Sciatic nerve (tissue), 2 donors: ENCODE data around the gene NLN. TPM values are rescaled to one million over a fixed set of nuclear protein-coding genes. Genes with fewer than 3 reads are reported as not detected.
"Not testable (repeated sequence)": the region's sequence is repeated elsewhere in the genome, so short reads cannot be mapped to it uniquely, and the experiment has no call there.

Experiments used
- ATAC-seq: fragments of 200-7000 bp; cut with Tn5 transposase; one replicate; pipeline ENCODE4 v1.9.1; 2020; ENCODE audit warnings: mild to moderate bottlenecking, moderate library complexity
- DNase-seq: peaks from one replicate; pipeline ENCODE4 v3.0.0-alpha.2; 2020; ENCODE audit warnings: low spot score
- intact Hi-C: fragments of 100-400 bp; cut with DNase I; formaldehyde crosslinking; loops from one replicate; pipeline ENCODE4 v1.14.2; 2022
- total RNA-seq: library from RNA; stranded (reverse); fragmentation: NEBNext Ultra II Directional; extraction: Animal tissue kit (Norgen Biotek cat#: 25700); gene quantifications from one replicate; pipeline ENCODE4 v1.2.1, GENCODE V29; 2021
- donor health status: DM: no; HTN: no; CAD: no.
- donor health status: DM: no; HTN: no; CAD: no.

Gene NLN
- total RNA-seq, 1 donor from 2014 or later = 24.8 TPM

GRCh38 chr5:65728218-65728617 is 6.2 kb downstream of the NLN start:
- ATAC-seq (no peak), DNase-seq (no peak)
- intact Hi-C loops = no loop called here

- intact Hi-C loops = no loop called here
- peak; percentile 42 for ATAC-seq
Measured at GRCh38 chr5:65730910-65731309, 8.9 kb downstream of the NLN start.

GRCh38 chr5:65732046-65732445 is 10.0 kb downstream of the NLN start:
- intact Hi-C loops, DNase-seq: not testable (repeated sequence)
- ATAC-seq = peak; percentile 65

More at GRCh38 chr5:65730910-65731309, 8.9 kb downstream of the NLN start:
- no peak for DNase-seq

GRCh38 chr5:65734196-65734775 is 12.3 kb downstream of the NLN start:
- ATAC-seq, intact Hi-C loops, DNase-seq: not testable (repeated sequence)

GRCh38 chr5:65734921-65735320 is 12.9 kb downstream of the NLN start:
- DNase-seq = no peak
- intact Hi-C loops = no loop called here
- ATAC-seq = no peak

GRCh38 chr5:65736011-65736410 is 14.0 kb downstream of the NLN start:
- no peak for ATAC-seq
- intact Hi-C loops = no loop called here

GRCh38 chr5:65737842-65738241 is 15.8 kb downstream of the NLN start:
- intact Hi-C loops = no loop called here
- no peak for ATAC-seq
- no peak for DNase-seq

More at GRCh38 chr5:65736011-65736410, 14.0 kb downstream of the NLN start:
- DNase-seq = no peak

- intact Hi-C loops = no loop called here
- no peak for DNase-seq
- ATAC-seq = no peak
Measured at GRCh38 chr5:65738305-65738704, 16.3 kb downstream of the NLN start.

- intact Hi-C loops = no loop called here
- DNase-seq (no peak), ATAC-seq (no peak)
Measured at GRCh38 chr5:65739162-65739561, 17.2 kb downstream of the NLN start.

GRCh38 chr5:65742565-65743231 is 20.7 kb downstream of the NLN start:
- ATAC-seq = no peak
- no peak for DNase-seq
- intact Hi-C loops = no loop called here

- DNase-seq (no peak), ATAC-seq (no peak)
- intact Hi-C loops = no loop called here
Measured at GRCh38 chr5:65749221-65749844, 27.3 kb downstream of the NLN start.

GRCh38 chr5:65749956-65750355 is 28.0 kb downstream of the NLN start:
- DNase-seq (no peak), ATAC-seq (no peak)
- intact Hi-C loops = no loop called here

GRCh38 chr5:65750938-65751337 is 28.9 kb downstream of the NLN start:
- no peak for DNase-seq
- intact Hi-C loops = no loop called here
- ATAC-seq = no peak

GRCh38 chr5:65753189-65753588 is 31.2 kb downstream of the NLN start:
- no peak for DNase-seq
- intact Hi-C loops = no loop called here
- ATAC-seq = no peak

GRCh38 chr5:65758546-65759144 is 36.6 kb downstream of the NLN start:
- intact Hi-C loops = no loop called here
- DNase-seq (no peak), ATAC-seq (no peak)

- intact Hi-C loops = no loop called here
- ATAC-seq = peak; percentile 76
- no peak for DNase-seq
Measured at GRCh38 chr5:65760504-65761275, 38.7 kb downstream of the NLN start.

- ATAC-seq (no peak), DNase-seq (no peak)
- intact Hi-C loops = no loop called here
Measured at GRCh38 chr5:65762234-65762633, 40.2 kb downstream of the NLN start.

- DNase-seq (no peak), ATAC-seq (no peak)
- intact Hi-C loops = no loop called here
Measured at GRCh38 chr5:65765582-65765981, 43.6 kb downstream of the NLN start.

- intact Hi-C loops = no loop called here
- ATAC-seq = no peak
Measured at GRCh38 chr5:65766175-65766574, 44.2 kb downstream of the NLN start.

More at GRCh38 chr5:65766175-65766574, 44.2 kb downstream of the NLN start:
- no peak for DNase-seq
